Upper lobe of left lung (tissue), 6 donors: ENCODE data around the gene KCNAB2. TPM values are rescaled to one million over a fixed set of nuclear protein-coding genes. Genes with fewer than 3 reads are reported as not detected.

Source experiments
- ATAC-seq, 2 donors: fragments of 200-7000 bp; cut with Tn5 transposase; one replicate each; pipeline ENCODE4 v1.9.1; 2022; ENCODE audit warnings: mild to moderate bottlenecking in 2 of 2, moderate library complexity in 2 of 2; ENCODE audit not compliant: low FRiP score in 2 of 2
- DNase-seq, 2 donors: peaks; one replicate each; pipeline ENCODE4 v3.0.0-alpha.2; 2019 to 2020
- H3K27ac ChIP-seq, 4 donors: fragments of 200-600 bp; sonication (generic); one replicate each; pipeline ENCODE4 v1.5.1; 2016 to 2019
- H3K27me3 ChIP-seq, 4 donors: fragments of 200-600 bp; sonication (generic); one replicate each; pipeline ENCODE4 v1.5.1; 2017 to 2019
- H3K36me3 ChIP-seq, 4 donors: fragments of 200-600 bp; sonication (generic); one replicate each; pipeline ENCODE4 v1.5.1; 2016 to 2019
- H3K4me1 ChIP-seq, 4 donors: fragments of 200-600 bp; sonication (generic); one replicate each; pipeline ENCODE4 v1.5.1; 2018 to 2019
- H3K4me3 ChIP-seq, 4 donors: fragments of 200-600 bp; sonication (generic); one replicate each; pipeline ENCODE4 v1.5.1; 2017 to 2019; ENCODE audit warnings: mild to moderate bottlenecking in 2 of 4, moderate library complexity in 1 of 4
- H3K9me3 ChIP-seq, 4 donors: fragments of 200-600 bp; sonication (generic); one replicate each; pipeline ENCODE4 v1.5.1; 2018 to 2019
- EP300 ChIP-seq, 4 donors: sonication (generic); formaldehyde crosslinking; IDR thresholded peaks; one replicate each; pipeline ENCODE4 v1.5.1; 2017; ENCODE audit warnings: antibody characterized with exemption in 4 of 4, control low read depth in 2 of 4
- POLR2A ChIP-seq, 4 donors: fragments of 450-650 bp; IDR thresholded peaks; one replicate each; pipeline ENCODE4 v1.5.1; 2016 to 2017; ENCODE audit warnings: antibody characterized with exemption in 4 of 4, mild to moderate bottlenecking in 2 of 4
- POLR2AphosphoS5 ChIP-seq, 2 donors: sonication (generic); formaldehyde crosslinking; IDR thresholded peaks; one replicate each; pipeline ENCODE4 v1.5.1; 2017; ENCODE audit warnings: antibody characterized with exemption in 2 of 2
- WGBS, 2 donors: methylation state at CpG; one replicate each; pipeline ENCODE4 v1.1.5; 2017 to 2018; 5-methylcytosine and 5-hydroxymethylcytosine counted together
- total RNA-seq, 6 donors: library from RNA; depleted of rRNA in 4 of 6; stranded (reverse); fragments of >200 nt in 4 of 6; gene quantifications; one replicate each; pipeline versions ENCODE4 v1.1.0 to v1.2.1, GENCODE V29; 2016 to 2021
- TF ChIP-seq, protein P1 (sequence below), 6 experiments: fragments of 450-650 bp in 4 of 6; fragments of 200-600 bp in 2 of 6; sonication (generic) in 2 of 6; IDR thresholded peaks; one replicate each; pipeline ENCODE4 v1.5.1; 2016 to 2019; ENCODE audit warnings: antibody characterized with exemption in 6 of 6
- donor health status: DM: no; HTN: no; CAD: no; lungs with moderate emphysema.
- donor health status: DM: no; HTN: yes; CAD: no; lungs with severe emphysema.

The KCNAB2 gene
- total RNA-seq, 6 donors from 2014 or later = 36.9 to 129 (median 97.8) TPM

DNA sequence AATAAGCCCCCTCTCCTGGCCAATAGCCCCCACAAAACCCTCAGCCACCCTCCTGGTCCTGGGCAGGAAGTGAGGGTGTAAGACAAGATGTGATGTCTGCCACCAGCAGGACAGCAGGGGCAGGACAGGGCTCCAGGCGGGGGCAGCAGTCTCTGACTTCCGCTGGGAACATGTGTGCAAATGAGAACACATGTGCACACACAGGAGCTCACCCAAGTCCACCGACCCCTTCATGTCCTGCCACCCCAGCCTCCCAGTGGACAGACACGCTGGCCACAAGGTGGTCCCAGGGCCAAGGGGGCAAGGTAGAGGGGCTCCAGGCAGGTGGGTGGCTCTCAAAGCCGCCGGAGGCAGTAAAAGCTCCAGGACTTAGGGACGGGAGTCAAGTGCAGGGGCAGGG lies 60.1 kb downstream of the KCNAB2 start:
- Histone ChIP-seq H3K36me3 (no peaks in the 10 kb centered on the region), H3K4me1 (no peaks in the 10 kb centered on the region), H3K9me3 (no peaks in the 10 kb centered on the region), H3K4me3 (no peak overlapping the region), H3K27me3 (no peaks in the 10 kb centered on the region), H3K27ac (no peak overlapping the region)
- TF ChIP-seq EP300 (IDR thresholded peaks at IDR 0.05) (no peak), POLR2A (IDR thresholded peaks at IDR 0.05) (no peak), POLR2AphosphoS5 (IDR thresholded peaks at IDR 0.05) (no peak)
- TF ChIP-seq, protein P1, sequence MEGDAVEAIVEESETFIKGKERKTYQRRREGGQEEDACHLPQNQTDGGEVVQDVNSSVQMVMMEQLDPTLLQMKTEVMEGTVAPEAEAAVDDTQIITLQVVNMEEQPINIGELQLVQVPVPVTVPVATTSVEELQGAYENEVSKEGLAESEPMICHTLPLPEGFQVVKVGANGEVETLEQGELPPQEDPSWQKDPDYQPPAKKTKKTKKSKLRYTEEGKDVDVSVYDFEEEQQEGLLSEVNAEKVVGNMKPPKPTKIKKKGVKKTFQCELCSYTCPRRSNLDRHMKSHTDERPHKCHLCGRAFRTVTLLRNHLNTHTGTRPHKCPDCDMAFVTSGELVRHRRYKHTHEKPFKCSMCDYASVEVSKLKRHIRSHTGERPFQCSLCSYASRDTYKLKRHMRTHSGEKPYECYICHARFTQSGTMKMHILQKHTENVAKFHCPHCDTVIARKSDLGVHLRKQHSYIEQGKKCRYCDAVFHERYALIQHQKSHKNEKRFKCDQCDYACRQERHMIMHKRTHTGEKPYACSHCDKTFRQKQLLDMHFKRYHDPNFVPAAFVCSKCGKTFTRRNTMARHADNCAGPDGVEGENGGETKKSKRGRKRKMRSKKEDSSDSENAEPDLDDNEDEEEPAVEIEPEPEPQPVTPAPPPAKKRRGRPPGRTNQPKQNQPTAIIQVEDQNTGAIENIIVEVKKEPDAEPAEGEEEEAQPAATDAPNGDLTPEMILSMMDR (IDR thresholded peaks at IDR 0.05) = no peak
- WGBS, 2 donors = 59 to 86% methylated on average over 3 to 7 of the region's 7 CpGs
- peak in 1 of 2 donors; percentile 45 for DNase-seq
- ATAC-seq = no peak

DNA sequence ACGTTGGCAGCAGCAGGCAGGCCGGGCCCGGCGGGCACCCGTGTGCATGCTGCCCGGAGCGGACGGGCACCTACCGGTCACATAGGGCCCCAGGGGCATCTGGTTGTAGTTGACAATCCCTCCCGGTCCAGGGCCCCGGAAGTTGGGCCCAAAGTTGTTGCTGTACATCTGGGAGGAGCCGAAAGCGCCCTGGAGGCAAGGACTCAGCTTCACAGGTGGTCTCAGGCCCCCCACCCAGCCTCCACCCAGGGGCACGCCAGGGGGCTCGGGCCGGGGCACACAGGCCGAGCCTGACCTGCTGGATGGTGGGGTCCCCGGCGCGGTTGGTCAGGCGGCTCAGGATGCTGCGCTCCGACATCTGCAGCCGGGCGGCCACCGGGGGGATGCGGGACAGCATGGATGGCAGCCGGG lies 60.6 kb downstream of the KCNAB2 start:
- Histone ChIP-seq H3K27ac (no peak overlapping the region), H3K27me3 (no peaks in the 10 kb centered on the region), H3K36me3 (no peaks in the 10 kb centered on the region), H3K9me3 (no peaks in the 10 kb centered on the region), H3K4me1 (no peaks in the 10 kb centered on the region), H3K4me3 (no peak overlapping the region)
- DNase-seq (peak in 1 of 2 donors; percentile 79), ATAC-seq (no peak)
- 90 to 91% methylated on average over 2 to 28 of the region's 28 CpGs for WGBS, 2 donors
- TF ChIP-seq POLR2AphosphoS5 (IDR thresholded peaks at IDR 0.05) (no peak), POLR2A (IDR thresholded peaks at IDR 0.05) (no peak), EP300 (IDR thresholded peaks at IDR 0.05) (no peak)
- TF ChIP-seq, protein P1 (IDR thresholded peaks at IDR 0.05) = no peak

DNA sequence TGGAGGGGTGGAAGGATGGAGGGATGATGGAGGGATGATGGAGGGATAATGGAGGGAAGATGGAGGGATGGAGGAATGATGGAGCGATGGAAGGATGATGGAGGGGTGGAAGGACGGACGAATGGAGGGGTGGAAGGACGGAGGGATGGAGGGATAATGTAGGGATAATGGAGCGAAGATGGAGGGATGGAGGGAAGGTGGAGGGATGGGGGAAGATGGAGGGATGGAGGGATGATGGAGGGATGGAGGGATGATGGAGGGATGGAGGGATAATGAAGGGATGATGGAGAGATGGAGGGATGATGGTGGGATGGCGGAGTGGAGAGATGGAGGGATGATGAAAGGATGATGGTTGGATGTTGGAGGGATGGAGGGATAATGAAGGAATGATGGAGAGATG lies 61.3 kb downstream of the KCNAB2 start:
- Histone ChIP-seq H3K9me3 (no peaks in the 10 kb centered on the region), H3K27me3 (no peaks in the 10 kb centered on the region), H3K36me3 (no peaks in the 10 kb centered on the region), H3K4me1 (no peaks in the 10 kb centered on the region), H3K27ac (no peak overlapping the region), H3K4me3 (no peak overlapping the region)
- ATAC-seq = no peak
- 92 to 96% methylated on average over 6 of the region's 6 CpGs for WGBS, 2 donors
- DNase-seq = no peak
- TF ChIP-seq, protein P1 (IDR thresholded peaks at IDR 0.05) = no peak
- no peak for TF ChIP-seq POLR2AphosphoS5 (IDR thresholded peaks at IDR 0.05)
- TF ChIP-seq EP300 (IDR thresholded peaks at IDR 0.05) = no peak
- TF ChIP-seq POLR2A (IDR thresholded peaks at IDR 0.05) = no peak

DNA sequence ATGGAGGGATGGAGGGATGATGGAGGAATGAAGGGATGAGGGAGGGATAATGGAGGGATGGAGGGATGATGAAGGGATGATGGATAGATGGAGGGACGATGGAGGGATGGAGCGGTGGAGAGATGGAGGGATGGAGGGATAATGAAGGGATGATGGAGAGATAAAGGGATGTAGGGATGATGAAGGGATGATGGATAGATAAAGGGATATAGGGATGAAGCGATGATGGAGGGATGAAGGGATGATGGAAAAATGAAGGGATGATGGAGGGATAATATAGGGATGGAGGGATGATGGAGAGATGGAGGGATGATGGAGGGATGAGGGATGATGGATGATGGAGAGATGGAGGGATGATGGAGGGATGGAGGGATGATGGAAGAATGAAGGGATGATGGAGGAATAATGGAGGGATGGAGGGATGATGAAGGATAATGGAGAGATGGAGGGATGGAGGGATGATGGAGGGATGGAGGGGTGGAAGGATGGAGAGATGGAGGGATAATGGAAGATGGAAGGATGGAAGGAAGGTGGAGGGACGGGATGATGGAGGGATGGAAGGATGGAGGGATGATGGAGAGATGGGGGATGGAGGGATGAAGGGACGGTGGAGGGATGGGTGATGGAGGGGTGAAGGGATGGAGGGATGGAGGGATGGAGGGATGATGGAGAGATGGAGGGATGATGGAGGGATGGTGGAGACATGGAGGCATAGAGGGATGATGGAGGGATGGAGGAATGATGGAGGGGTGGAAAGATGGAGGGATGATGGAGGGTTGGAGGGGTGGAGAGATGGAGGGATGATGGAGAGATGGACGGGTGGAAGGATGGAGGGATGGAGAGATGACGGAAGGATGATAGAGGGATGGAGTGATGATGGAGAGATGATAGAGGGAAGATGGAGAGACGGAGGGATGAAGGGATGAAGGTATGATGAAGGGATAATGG lies 62.0 kb downstream of the KCNAB2 start:
- TF ChIP-seq, protein P1 (IDR thresholded peaks at IDR 0.05) = no peak
- TF ChIP-seq POLR2A (IDR thresholded peaks at IDR 0.05) = no peak
- no peak for TF ChIP-seq EP300 (IDR thresholded peaks at IDR 0.05)
- no peak for TF ChIP-seq POLR2AphosphoS5 (IDR thresholded peaks at IDR 0.05)
- Histone ChIP-seq H3K27me3 (no peaks in the 10 kb centered on the region), H3K4me1 (no peaks in the 10 kb centered on the region), H3K36me3 (no peaks in the 10 kb centered on the region), H3K9me3 (no peaks in the 10 kb centered on the region), H3K4me3 (no peak overlapping the region), H3K27ac (no peak overlapping the region)
- 86 to 88% methylated on average over 8 of the region's 8 CpGs for WGBS, 2 donors
- ATAC-seq (no peak), DNase-seq (no peak)
